GM12878 (cell line): Measurements from ENCODE around the gene LDB3. TPM values are rescaled to one million over a fixed set of nuclear protein-coding genes. Genes with fewer than 3 reads are reported as not detected.

ENCODE experiments used
- ATAC-seq: fragments of 200-7000 bp; cut with Tn5 transposase; 3 replicates; pipeline ENCODE4 v1.9.1; 2020; ENCODE audit warnings: mild to moderate bottlenecking, moderate library complexity
- BruUV-seq: library from RNA; stranded (reverse); fragments of 400-500 nt; replicated peaks from 2 replicates; lab custom pipeline; 2021; lab: Mats Ljungman, UMichigan
- CTCF ChIA-PET: fragments of 300-600 bp; sonication (Branson Sonifier 250); formaldehyde crosslinking; extraction: SDS; loops from one replicate; lab custom pipeline; 2021; ENCODE audit warnings: inconsistent platforms; lab: Yijun Ruan, JAX
- POLR2A ChIA-PET: fragments of 350-600 bp; formaldehyde crosslinking; extraction: SDS; loops from one replicate; lab custom pipeline; 2021; ENCODE audit warnings: inconsistent platforms; lab: Charles Lee
- RAD21 ChIA-PET: fragments of 300-600 bp; sonication (Branson Sonifier 250); formaldehyde crosslinking; loops from one replicate; lab custom pipeline; 2023; ENCODE audit warnings: antibody characterized with exemption; ENCODE audit not compliant: unreplicated experiment; lab: Charles Lee
- SMC1A ChIA-PET: fragments of 300-600 bp; sonication (Branson Sonifier 250); formaldehyde crosslinking; loops from one replicate; lab custom pipeline; 2023; ENCODE audit not compliant: unreplicated experiment, uncharacterized antibody; lab: Charles Lee
- DNase-seq: peaks from one replicate; pipeline ENCODE4 v3.0.0-alpha.2; 2011; ENCODE audit warnings: low read depth, low spot score
- FAIRE-seq: peaks from 3 replicates; lab custom pipeline; 2011; peaks lifted over from hg19 to GRCh38; lab: Jason Lieb, UNC
- H2AFZ ChIP-seq: 2 replicates; pipeline ENCODE4 v1.6.0; 2011; ENCODE audit warnings: low read depth, low read length, control low read depth; ENCODE audit not compliant: control insufficient read depth
- H3K27ac ChIP-seq: 2 replicates; pipeline ENCODE4 v1.5.1; 2011; ENCODE audit warnings: control low read depth; ENCODE audit not compliant: control insufficient read depth, insufficient read depth
- H3K27me3 ChIP-seq, 2 experiments: replicated peaks in 1 of 2; 2 replicates each; pipeline versions ENCODE4 v1.6.0 to v1.6.1; 2011; ENCODE audit warnings: low read length in 1 of 2; ENCODE audit not compliant: control insufficient read depth in 2 of 2, insufficient read depth in 2 of 2
- H3K36me3 ChIP-seq, 2 experiments: 2 replicates each; pipeline ENCODE4 v1.5.1; 2011; ENCODE audit warnings: low read length in 1 of 2; ENCODE audit not compliant: control insufficient read depth in 2 of 2, insufficient read depth in 2 of 2
- H3K4me1 ChIP-seq: 2 replicates; pipeline ENCODE4 v1.6.1; 2011; ENCODE audit warnings: mild to moderate bottlenecking, low read length, moderate library complexity, mixed read lengths; ENCODE audit not compliant: control insufficient read depth, insufficient read depth
- H3K4me2 ChIP-seq: 2 replicates; pipeline ENCODE4 v1.6.0; 2011; ENCODE audit warnings: control low read depth; ENCODE audit not compliant: control insufficient read depth, insufficient read depth
- H3K4me3 ChIP-seq: fragments of 200-600 bp; sonication (generic); 2 replicates; pipeline ENCODE4 v1.5.1; 2016
- H3K79me2 ChIP-seq: 2 replicates; pipeline ENCODE4 v1.6.0; 2011; ENCODE audit warnings: low read length; ENCODE audit not compliant: control insufficient read depth, insufficient read depth
- H3K9ac ChIP-seq: 2 replicates; pipeline ENCODE4 v1.8.0; 2011; ENCODE audit warnings: low read length, control low read depth, mixed read lengths; ENCODE audit not compliant: control insufficient read depth, insufficient read depth
- H3K9me3 ChIP-seq: replicated peaks from 3 replicates; pipeline ENCODE4 v1.5.1; 2011; ENCODE audit warnings: mild to moderate bottlenecking, low read length; ENCODE audit not compliant: control insufficient read depth, insufficient read depth
- H4K20me1 ChIP-seq: 2 replicates; pipeline ENCODE4 v1.6.0; 2011; ENCODE audit not compliant: control insufficient read depth, insufficient read depth
- FOXM1 ChIP-seq: IDR thresholded peaks from 2 replicates; pipeline ENCODE4 v1.6.1; 2012; ENCODE audit warnings: low read depth, mild to moderate bottlenecking, inconsistent platforms, low read length, moderate library complexity
- RAD21 ChIP-seq: IDR thresholded peaks from 2 replicates; pipeline ENCODE4 v1.6.1; 2011; ENCODE audit warnings: mild to moderate bottlenecking, low read depth, low read length, moderate library complexity; ENCODE audit not compliant: insufficient read depth
- SMAD1 ChIP-seq: fragments of 450-650 bp; IDR thresholded peaks from 2 replicates; pipeline ENCODE4 v1.6.1; 2018; ENCODE audit warnings: mild to moderate bottlenecking, low read depth; ENCODE audit not compliant: partially characterized antibody
- WGBS: methylation state at CpG from one replicate; pipeline ENCODE4 v1.1.6; 2016; ENCODE audit warnings: low lambda C conversion rate; ENCODE audit not compliant: insufficient replicate concordance, insufficient coverage; ENCODE audit errors: missing lambda C conversion rate; 5-methylcytosine and 5-hydroxymethylcytosine counted together
- in situ Hi-C: fragments of 300-500 bp; cut with MboI; formaldehyde crosslinking; loops from 9 replicates; pipeline ENCODE4 v1.14.3; 2018; ENCODE audit warnings: mixed read lengths
- intact Hi-C: fragments of 100-400 bp; cut with micrococcal nuclease; formaldehyde crosslinking; loops from one replicate; pipeline ENCODE4 v1.14.2; 2022; ENCODE audit not compliant: unreplicated experiment
- polyA plus RNA-seq, 11 experiments: library from polyadenylated mRNA; depleted of rRNA in 4 of 11; unstranded in 6 of 11; stranded (reverse) in 5 of 11; fragments of >200 nt; fragmentation: Nextera tagmentation in 4 of 11; fragmentation: Illumina TruSeq in 1 of 11; extraction: Ambion mirVana in 4 of 11; extraction: Trizol in 1 of 11; gene quantifications; 1 replicate in 1 of 11; 2 replicates in 10 of 11; pipeline versions ENCODE4 v1.2.1 to v1.2.3, GENCODE V29; 2011 to 2016; ENCODE audit warnings: inconsistent platforms in 2 of 11, missing spikeins in 2 of 11, low read depth in 1 of 11
- total RNA-seq, 4 experiments: library from RNA; depleted of rRNA in 3 of 4; stranded (reverse); fragments of >200 nt in 3 of 4; fragmentation: Illumina TruSeq in 1 of 4; extraction: Trizol in 1 of 4; gene quantifications; 2 replicates each; pipeline versions ENCODE4 v1.2.1 to v1.2.3, GENCODE V29; 2013 to 2021
- TF ChIP-seq, protein P1 (sequence below): fragments of 450-650 bp; IDR thresholded peaks from 2 replicates; pipeline ENCODE4 v1.6.1; 2017; ENCODE audit warnings: mild to moderate bottlenecking, moderate library complexity

LDB3 gene
- total and polyA plus RNA-seq, 10 of the 15 experiments (the other 5 are each of a cell fraction or from before 2014, with no cell fraction given): 0.02 to 0.07 (median 0.04) TPM; not detected in 1

DNA sequence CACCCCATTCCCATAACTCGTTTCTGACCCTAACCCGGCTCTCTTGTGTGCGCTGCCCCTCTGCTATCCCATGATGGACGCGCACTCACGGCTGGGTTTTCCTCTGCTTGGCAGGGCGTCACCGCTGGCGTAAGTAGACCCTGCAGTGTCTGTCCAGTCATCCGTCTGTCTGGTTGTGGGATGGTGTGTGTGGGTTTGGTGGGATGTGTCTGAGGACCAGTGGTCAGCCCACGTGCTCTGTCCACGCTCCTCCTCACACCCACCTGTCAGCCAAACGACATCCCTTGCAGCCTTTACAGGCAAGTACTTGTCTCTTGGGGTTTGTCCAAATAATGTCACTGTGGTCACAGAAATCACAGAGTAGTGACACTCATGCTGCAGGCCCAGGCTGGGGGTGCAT is 20.8 kb downstream of the LDB3 start:
- no peaks in the 10 kb centered on the region for H3K36me3 ChIP-seq
- no peaks in the 10 kb centered on the region for H3K79me2 ChIP-seq
- H3K27me3 ChIP-seq: no peaks in the 10 kb centered on the region; a peak in 2 of 4 replicates
- no peak overlapping the region for H3K9ac ChIP-seq
- no peak overlapping the region for H3K4me3 ChIP-seq
- ChIA-PET CTCF (interaction anchor here (1.0 to 2.4 kb wide), 12 partner anchors 10 to 271 kb away, joined by 3 to 18 read pairs (median 4); no protein-coding TSS in a partner anchor), RAD21 (interaction anchor here (0.7 to 1.3 kb wide), 4 partner anchors 10 to 271 kb away, joined by 3 to 4 read pairs (median 4); no protein-coding TSS in a partner anchor), SMC1A (interaction anchor here (0.8 to 1.4 kb wide), 3 partner anchors 47 to 213 kb away, joined by 3 to 7 read pairs (median 5); no protein-coding TSS in a partner anchor), POLR2A (no interaction called here)
- H3K27ac ChIP-seq: no peak overlapping the region
- DNase-seq (no peak), ATAC-seq (no peak), FAIRE-seq (peak; percentile 7)
- intact Hi-C loops (no loop called here), in situ Hi-C loops (no loop called here)
- no peak for TF ChIP-seq RAD21
- TF ChIP-seq, protein P1, sequence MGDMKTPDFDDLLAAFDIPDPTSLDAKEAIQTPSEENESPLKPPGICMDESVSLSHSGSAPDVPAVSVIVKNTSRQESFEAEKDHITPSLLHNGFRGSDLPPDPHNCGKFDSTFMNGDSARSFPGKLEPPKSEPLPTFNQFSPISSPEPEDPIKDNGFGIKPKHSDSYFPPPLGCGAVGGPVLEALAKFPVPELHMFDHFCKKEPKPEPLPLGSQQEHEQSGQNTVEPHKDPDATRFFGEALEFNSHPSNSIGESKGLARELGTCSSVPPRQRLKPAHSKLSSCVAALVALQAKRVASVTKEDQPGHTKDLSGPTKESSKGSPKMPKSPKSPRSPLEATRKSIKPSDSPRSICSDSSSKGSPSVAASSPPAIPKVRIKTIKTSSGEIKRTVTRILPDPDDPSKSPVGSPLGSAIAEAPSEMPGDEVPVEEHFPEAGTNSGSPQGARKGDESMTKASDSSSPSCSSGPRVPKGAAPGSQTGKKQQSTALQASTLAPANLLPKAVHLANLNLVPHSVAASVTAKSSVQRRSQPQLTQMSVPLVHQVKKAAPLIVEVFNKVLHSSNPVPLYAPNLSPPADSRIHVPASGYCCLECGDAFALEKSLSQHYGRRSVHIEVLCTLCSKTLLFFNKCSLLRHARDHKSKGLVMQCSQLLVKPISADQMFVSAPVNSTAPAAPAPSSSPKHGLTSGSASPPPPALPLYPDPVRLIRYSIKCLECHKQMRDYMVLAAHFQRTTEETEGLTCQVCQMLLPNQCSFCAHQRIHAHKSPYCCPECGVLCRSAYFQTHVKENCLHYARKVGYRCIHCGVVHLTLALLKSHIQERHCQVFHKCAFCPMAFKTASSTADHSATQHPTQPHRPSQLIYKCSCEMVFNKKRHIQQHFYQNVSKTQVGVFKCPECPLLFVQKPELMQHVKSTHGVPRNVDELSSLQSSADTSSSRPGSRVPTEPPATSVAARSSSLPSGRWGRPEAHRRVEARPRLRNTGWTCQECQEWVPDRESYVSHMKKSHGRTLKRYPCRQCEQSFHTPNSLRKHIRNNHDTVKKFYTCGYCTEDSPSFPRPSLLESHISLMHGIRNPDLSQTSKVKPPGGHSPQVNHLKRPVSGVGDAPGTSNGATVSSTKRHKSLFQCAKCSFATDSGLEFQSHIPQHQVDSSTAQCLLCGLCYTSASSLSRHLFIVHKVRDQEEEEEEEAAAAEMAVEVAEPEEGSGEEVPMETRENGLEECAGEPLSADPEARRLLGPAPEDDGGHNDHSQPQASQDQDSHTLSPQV: no peak
- no peak for TF ChIP-seq SMAD1
- TF ChIP-seq FOXM1: no peak
- no peaks in the 10 kb centered on the region for H4K20me1 ChIP-seq
- H3K4me1 ChIP-seq: no peaks in the 10 kb centered on the region
- no peaks in the 10 kb centered on the region for H3K9me3 ChIP-seq
- WGBS: 52% methylated on average over 12 of the region's 13 CpGs
- no TSS peak for BruUV-seq
- no peak overlapping the region for H3K4me2 ChIP-seq
- H2AFZ ChIP-seq: no peak overlapping the region
